ACHN (cell line): ENCODE measurements around the gene DNASE1L2.
"Not testable (repeated sequence)": the region's sequence is repeated elsewhere in the genome, so short reads cannot be mapped to it uniquely, and the experiment has no call there.

Experiments used
- DNase-seq: peaks from one replicate; pipeline ENCODE4 v3.0.0-alpha.2; 2015
- in situ Hi-C: cut with HindIII; loops from 2 replicates; pipeline ENCODE4 v1.10.0; 2017; ENCODE audit warnings: low sequenced_read_pairs, low pct_ligation_motif_present, low pct_unique_long_range_greater_than_20kb

The DNASE1L2 gene

DNA sequence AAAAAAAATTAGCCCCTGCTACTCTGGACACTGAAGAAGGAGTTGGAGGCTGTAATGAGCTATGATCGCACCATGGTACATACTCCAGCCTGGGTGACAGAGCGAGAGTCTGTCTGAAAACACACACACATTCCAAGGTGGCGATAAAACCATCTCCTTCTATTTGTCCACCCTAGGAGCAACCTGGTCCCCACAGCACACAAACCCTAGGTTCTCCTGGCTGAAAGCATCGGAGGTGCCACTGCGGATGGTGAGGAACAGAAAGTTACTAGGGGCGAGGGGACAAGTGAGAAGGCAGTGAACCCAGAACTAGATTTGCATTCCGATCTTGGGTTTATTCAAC, 16.5 kb downstream of the DNASE1L2 start:
- in situ Hi-C loops, result no loop called here
- DNase-seq, result peak; percentile 31

DNA sequence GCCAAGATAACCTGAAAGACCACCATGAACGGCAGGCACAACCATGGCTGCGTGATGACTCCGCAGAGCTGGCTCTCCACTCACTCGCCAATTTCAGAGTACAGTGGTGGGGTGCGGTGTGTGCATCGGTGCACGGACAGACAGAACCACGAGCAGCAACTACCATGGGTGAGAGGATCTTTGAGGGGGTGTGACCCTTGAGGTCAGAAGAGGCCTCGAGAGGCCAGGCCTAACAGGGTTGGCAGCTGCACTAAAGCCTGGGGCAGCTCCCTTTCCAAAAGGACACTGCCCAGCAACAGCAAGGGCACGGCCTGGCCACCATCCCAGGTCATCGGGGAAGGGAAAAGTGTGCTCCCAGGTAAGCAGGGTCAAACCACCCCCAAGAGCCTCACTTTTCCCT, 17.0 kb downstream of the DNASE1L2 start:
- in situ Hi-C loops, result no loop called here

DNA sequence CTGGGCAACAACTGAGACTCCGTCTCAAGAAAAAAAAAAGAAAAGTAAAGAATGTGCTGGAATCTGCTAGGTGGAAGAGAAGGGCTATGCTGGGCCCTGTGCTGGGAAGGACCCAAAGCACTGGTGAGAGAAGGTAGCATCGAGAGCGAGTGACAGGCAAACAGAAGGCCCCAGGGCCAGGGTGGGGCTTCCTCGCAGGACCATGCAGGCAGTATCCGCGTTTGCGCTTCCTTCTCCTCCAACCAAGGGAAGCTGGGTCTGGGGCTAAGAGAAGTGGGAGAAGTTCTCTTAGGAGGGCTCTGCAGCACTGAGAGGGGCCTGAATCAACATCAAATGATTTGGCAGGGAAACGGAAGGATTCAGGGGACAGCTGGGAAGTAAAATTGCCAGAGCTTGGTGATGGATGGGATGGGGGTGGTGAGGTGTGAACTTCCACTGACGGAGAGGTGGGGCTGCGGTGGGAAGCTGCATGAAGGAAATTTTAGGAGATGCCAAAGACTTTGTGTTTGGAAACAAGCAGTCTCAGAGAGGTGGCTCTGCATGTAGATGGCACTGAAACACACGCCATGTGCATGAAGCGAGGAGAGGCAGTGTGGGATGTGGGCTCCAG, 20.4 kb downstream of the DNASE1L2 start:
- DNase-seq, result no peak
- in situ Hi-C loops, result no loop called here

More for the DNA sequence above, 17.0 kb downstream of the DNASE1L2 start:
- no peak for DNase-seq

DNA sequence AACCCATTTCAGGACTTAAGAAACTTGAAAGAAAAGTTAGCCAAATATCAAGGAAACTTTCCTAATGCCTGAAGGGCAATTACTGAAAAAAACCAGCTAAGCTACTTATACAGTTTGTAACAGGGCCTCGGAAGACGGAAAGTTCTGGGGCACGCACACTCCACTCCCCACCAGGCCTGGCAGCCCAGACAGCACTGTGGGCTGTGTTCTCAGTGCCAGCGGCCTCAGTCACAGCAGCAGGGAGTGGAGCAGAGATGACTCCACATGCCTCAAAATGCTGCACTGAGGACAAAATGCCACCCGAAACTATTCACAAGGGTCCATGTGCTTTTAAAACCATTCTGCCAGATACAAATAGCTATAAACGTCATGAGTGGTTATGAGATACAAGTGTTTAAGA, 21.5 kb downstream of the DNASE1L2 start:
- in situ Hi-C loops, result no loop called here

DNA sequence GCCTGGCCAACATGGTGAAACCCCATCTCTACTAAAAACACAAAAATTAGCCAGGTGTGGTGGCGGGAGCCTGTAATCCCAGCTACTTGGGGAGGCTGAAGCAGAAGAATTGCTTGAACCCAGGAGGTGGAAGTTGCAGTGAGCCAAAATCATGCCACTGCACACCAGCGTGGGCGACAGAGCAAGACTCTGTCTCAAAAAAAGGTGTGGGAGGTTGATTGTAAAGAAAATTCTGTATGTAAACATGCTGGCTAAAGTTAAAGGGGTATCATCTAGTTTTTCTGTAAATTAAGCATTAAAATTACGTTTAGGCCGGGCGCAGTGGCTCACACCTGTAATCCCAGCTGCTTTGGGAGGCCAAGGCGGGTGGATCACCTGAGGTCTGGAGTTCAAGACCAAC, 22.3 kb downstream of the DNASE1L2 start:
- in situ Hi-C loops, DNase-seq: not testable (repeated sequence)

More for the DNA sequence above, 21.5 kb downstream of the DNASE1L2 start:
- DNase-seq, result no peak

DNA sequence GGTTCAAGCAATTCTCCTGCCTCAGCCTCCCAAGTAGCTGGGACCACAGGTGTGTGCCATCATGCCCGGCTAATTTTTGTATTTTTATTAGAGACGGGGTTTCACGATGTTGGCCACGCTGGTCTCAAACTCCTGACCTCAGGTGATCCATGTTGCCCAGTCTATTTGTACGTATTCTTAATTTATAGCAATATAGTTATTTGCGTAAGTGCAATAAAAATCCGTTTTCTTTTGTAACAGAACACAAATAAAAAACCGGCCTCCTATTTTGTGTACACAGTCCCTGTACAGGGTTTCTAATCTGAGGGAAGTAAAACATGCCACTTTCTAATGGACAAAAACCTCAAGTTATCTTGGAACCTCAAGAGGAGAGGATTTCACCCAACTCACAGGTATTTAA, 24.0 kb downstream of the DNASE1L2 start:
- in situ Hi-C loops, result no loop called here
- DNase-seq, result no peak

DNA sequence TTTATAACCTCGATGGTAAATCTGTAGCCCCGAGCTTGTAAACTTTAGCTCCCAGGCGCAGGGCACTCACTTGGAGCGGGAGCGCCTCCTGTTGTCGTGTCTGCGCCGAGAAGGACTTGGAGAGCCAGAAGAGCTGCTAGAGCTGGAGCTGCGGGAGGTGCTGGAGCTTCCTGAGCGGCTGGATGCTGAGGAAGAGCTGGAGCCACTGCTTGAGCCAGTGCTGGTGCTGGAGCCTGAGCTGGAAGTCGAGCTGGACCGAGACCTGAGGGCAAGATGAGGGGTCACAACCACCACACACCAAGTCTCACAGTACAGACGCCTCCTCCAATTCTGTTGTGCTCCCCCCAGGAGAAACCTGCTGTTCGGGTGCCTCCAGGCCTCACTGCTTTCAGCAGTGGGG, 26.8 kb downstream of the DNASE1L2 start:
- DNase-seq, in situ Hi-C loops: not testable (repeated sequence)

DNA sequence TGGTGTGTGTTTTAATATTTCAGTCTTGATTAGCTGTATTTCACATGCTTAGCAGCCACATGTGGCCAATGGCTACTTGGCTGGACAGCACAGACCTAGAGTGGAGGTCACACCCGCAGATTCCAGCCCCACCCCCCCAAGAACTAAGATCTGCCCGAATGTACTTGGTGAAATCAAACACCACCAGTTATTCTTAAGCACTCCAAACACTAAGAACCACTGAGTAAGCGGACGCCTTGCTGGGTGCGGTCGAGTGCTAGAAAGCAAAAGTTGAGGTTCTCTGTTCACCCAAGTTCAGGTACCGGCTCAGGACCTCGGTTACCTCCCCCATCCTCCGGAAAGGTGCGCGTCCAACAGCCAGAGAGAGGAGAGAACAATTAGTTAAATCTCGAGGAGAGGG, 30.6 kb downstream of the DNASE1L2 start:
- peak; percentile 37 for DNase-seq
- in situ Hi-C loops, result not testable (repeated sequence)

DNA sequence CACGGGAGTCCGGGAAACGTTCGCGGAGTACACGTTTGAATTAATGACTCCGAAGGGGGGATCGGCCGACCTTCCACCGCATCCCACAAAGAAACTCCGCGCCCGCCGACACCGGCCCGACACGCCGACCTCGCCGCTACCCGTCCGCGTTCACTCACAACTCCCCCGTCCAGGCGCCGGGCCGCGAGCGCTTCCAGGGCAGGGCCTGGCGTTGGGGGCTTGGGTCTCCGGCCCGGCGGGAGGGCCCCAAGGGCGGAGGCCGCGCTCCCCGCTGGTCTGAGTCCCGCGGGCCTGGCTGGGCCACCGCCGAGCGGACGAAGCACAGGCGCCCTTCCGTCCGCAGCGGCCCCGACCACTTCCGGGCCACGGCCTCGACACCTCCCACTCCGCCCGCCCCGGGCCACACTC, 31.3 kb downstream of the DNASE1L2 start:
- in situ Hi-C loops, DNase-seq: not testable (repeated sequence)

DNA sequence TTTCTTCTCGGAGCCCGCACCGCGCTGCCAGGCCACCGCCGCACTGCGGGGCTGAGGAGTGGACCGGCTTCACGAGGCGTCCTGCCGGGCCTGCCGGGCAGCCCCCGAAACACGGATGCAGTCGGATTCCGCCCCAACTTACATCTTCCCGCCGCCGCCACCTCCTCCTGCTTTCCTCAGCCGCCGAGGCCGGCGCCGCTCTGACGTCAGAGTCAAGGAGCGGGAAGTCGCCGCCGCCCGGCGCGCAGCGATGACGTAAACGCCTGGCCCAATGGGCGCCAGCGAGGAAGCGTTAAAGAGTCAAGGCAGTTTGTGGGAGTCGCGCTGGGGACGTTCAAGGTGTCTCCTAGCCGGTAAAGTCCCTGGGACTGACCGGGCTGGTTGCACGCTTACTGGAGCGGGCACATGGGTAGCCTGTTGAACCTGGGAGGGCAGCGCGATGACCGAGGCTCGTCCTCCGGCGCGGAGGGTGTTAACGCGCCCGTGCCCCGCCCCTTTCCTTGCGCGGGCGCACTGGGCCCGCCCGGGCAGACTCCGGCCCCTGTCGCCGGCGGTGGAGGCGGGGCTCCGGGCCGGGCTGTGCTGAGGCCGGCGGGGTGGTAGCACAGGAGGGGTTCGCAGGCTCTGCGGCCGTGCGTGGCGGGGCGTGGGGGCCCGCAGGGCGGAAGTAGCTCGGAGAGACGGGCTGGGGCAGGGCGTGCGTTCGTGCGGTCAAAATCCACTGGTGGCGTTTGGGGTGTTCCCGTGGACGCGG, 31.8 kb downstream of the DNASE1L2 start, which contains the start of gene RNPS1:
Gene RNPS1 (minus strand): TSS at position 214 of the 754 bp plus-strand sequence. CDS start 3,483 bp downstream, outside the sequence.
- DNase-seq, result peak; percentile 98
- in situ Hi-C loops, result no loop called here

DNA sequence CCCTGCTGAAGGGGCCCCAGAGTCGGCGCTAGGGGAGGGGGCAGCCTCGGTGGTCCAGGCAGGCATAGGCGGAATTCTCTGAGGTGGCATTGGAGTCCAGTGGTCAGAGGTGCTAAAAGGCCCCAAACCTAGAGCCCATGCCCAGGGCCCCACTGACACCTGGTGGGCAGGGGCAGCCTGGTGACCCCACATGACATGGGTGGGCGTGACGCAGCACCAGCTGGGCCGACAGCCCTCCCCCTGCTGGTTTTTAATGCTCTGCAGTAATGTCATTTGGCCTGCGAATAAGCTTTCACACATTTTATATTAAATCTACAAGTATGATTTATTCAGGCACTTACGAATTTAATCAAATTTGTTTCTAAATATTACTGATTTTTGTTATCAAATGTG, 33.8 kb downstream of the DNASE1L2 start:
- no peak for DNase-seq
- in situ Hi-C loops, result no loop called here

DNA sequence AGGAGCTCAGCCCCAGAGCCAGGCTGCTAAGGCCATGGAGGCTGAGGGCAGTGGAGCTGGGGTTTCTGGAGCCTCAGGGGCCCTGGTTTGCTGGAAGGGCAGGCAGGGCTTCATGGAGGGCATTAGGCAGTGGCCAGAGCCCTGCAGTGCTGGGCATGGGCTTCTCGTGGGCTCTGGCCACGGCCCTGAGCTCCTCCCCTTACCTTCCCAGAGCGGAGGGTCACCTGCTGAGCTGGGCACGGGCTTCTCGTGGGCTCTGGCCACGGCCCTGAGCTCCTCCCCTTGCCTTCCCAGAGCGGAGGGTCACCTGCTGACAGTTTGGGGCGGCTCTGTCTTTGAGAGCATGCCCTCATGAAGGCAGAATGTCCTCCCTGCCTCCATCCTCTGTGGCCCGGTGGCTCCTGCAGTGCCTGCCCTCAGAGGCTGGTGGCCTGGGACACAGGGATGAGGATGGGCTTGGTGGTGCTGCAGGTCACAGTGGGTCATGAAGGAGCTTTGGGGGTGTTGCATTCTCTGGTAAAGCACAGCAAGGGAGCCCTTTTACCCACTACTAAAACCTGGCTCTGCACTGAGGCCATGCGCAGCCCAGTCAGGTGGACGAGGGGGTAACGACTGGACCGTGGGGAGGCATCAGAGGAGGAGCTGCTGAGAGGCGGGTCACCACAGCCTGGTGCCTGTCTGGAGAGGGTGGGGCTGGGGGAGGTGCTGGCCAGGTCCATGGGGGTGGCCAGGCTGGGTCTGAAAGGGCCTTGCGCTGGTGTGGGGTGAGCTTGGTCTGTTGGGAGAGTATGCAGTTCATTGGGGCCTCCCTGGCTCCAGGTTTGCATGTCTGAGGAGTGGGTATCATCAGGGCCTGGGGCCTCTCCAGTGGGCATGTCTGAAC, 34.6 kb downstream of the DNASE1L2 start:
- DNase-seq, result no peak
- in situ Hi-C loops, result no loop called here

DNA sequence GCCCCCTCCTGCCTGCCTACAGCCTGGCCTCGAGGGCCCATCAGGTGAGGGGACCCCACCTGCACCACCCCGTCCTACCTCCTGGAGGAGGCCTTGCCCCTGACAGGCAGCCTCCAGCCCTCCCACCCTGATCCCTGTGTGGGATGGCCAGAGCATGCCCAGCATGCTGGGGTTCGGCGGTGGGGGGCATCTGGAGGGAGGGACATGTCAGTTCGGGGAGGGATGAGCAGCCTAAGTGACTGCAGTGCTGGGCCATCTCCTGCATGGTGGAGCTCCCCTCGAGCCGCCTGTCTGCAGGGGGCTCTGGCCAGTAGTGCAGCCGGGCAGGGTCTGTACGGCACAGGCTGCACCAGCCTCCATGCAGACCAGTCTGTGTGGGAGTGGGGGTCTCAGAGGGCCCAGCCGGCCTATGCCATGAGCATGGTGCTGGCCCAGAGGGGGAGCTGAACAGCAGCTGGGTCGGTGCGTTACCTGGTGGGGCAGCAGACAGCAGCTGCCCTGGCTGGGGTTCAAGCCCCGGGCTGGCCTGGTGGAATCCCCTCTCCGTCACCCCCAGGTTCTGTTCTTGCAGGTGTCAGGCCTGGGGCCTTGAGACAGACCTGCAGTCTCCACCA, 35.7 kb downstream of the DNASE1L2 start:
- no peak for DNase-seq
- in situ Hi-C loops, result no loop called here

DNA sequence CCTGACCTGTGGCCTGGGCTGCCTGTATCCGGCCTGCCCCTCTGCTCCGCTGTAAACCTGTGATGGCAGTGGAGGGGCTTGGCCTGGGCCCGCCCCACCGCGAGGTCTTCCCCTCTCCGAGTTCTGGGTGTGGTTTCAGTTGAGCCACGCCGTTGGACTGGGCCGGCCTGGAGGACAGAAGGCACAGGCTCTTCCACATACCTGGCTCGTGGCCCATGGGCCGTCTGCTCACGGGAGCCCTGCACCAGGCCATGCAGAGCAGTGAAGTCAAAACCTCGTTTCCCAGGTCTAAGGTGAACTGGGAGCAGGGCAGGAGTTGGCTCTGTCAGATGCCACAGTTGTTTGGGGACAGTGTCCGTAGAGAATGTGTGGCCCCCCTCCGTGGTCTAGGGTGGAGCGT, 37.2 kb downstream of the DNASE1L2 start:
- in situ Hi-C loops, result no loop called here
- no peak for DNase-seq

DNA sequence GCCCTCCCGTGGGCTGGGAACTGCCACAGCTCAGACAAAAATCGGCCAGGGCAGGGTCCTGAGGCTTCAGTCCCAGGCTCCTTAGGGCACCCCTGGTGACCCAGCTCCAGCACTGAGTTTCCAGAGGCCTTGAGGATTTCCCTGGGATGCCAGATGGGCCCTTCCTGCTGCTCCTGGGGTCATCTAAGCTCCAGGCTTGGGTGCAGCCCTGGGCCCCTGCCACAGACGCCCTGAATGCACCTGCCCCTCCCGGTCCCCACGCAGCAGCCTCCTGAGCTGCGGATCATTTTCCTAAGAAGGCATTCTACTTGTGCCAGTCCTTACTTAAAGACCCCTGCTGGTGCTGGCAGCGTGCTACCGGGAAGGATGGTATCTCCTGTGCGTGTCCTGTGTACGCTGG, 37.7 kb downstream of the DNASE1L2 start:
- in situ Hi-C loops, result no loop called here
- no peak for DNase-seq

DNA sequence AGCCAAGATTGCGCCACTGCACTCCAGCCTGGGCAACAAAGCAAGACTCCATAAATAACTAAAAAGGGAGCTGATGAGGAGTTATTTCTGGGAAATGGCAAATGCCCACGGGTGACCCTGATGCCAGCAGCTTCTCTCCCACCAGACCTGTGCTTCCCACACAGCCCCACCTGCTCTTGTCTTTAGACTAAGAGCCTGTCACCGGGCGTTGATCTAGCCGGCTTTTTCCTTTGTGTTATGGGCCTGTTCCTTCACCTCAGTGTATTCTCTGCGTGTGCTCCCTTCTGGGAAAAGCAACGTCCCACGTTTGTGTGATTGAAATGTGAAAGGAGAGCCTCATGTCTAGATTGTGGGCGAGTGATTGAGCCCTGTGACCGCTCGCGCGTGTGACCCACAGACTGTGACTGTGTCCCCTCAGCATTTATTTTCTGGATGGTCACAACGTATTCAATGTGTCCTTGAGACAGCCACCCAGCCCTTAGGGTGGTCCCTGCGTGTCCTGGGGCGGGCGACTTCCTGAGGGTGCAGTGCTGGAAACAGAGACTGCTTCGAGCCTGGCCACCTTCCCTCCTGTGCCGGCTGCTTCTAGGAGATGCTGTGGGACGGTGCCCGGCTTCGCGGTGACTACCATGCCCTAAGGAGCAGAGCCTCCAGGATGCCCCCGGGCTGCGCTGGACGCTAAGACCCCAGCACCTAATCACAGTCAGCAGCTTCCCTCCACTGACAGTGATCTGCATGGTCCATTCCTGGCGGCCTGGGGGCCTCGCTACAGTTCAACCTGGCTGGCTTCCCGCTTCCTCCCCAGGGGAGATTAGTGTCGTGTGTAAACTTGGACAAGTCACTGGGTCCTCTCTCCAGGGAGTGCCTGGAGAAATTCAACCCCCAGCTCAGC, 39.5 kb downstream of the DNASE1L2 start:
- in situ Hi-C loops, result no loop called here
- no peak for DNase-seq

DNA sequence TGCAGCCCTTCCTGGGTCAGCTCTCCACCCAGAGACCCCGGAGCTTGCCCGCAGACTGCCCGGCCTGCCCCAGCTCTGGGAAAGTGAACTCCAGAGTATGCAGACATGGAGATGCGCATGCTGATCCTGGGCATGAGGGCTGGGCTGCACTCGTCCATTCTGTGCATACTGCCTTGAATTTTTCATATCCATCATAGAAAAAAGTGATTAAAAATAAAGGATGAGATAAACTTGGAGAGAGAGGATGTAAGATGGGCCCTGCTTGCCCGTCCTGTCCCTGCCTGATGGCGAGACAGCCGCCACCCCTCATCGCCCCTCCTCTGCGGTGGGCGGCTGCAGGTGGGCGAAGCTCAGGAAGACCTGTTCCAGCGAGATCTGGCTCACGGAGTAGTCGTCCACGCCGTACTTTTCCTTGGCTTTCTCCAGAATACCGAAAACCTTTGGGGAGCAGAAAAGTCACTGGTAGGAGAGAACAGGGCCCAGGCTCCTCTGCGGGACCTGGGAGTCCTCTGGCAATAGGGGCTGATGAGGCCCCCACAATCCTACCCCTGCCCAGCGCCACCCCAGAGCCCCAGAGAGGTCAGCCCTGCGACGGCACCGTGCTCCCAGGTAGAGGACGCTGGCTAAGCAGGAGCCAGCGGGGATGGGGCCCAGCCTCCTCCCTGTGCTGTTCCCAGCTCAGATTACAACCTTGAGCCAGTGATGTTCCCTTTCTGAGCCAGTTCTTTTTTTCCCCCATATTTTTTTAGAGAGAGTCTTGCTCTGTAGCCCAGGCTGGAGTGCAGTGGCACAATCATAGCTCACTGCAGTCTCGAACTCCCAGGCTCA, 40.3 kb downstream of the DNASE1L2 start:
- no peak for DNase-seq
- in situ Hi-C loops, result no loop called here
